ENCODE data around the gene CHST13. TPM values are rescaled to one million over a fixed set of nuclear protein-coding genes. Genes with fewer than 3 reads are reported as not detected.

The CHST13 gene
- total RNA-seq, 1 experiment from 2014 or later, result 0.52 TPM

- H3K27ac ChIP-seq, result no peak overlapping the region
- intact Hi-C loops (cut with micrococcal nuclease; ENCODE audit: unreplicated experiment), result no loop called here
- H3K27me3 ChIP-seq (ENCODE audit: insufficient read depth, low read depth), result no peaks in the 10 kb centered on the region
- no peak overlapping the region for H3K4me3 ChIP-seq
- no peak overlapping the region for H3K4me2 ChIP-seq
- no TSS peak for BruUV-seq (replicated peaks)
- DNase-seq, result no peak
- no peaks in the 10 kb centered on the region for H3K9me2 ChIP-seq (ENCODE audit: insufficient read depth)
- POLR2A ChIA-PET (ENCODE audit: unreplicated experiment), result no interaction called here
- H3K4me1 ChIP-seq (replicated peaks; ENCODE audit: insufficient read depth), result no peaks in the 10 kb centered on the region
- H3F3A ChIP-seq (ENCODE audit: insufficient read depth, low read depth), result peaks cover 11% of the 10 kb centered on the region; the same call in 1 of the 2 replicates
- no peak overlapping the region for H2AFZ ChIP-seq
- no peaks in the 10 kb centered on the region for H4K20me1 ChIP-seq (ENCODE audit: insufficient read depth)
- no peaks in the 10 kb centered on the region for H3K36me3 ChIP-seq (ENCODE audit: low read depth)
- H3K79me2 ChIP-seq (ENCODE audit: low read depth), result no peaks in the 10 kb centered on the region
- H3K9me3 ChIP-seq (ENCODE audit: insufficient read depth, low read depth), result no peaks in the 10 kb centered on the region; the same call in 1 of the 2 replicates
- TF ChIP-seq EZH2 (IDR thresholded peaks at IDR 0.05; ENCODE audit: low read depth) (no peak), CTCF (conservative IDR thresholded peaks at IDR 0.05) (no peak)
- CTCF ChIA-PET, result no interaction called here
Observed at GRCh38 chr3:126498461-126498860, 25.5 kb upstream of the CHST13 start.

- POLR2A ChIA-PET (ENCODE audit: unreplicated experiment), result no interaction called here
- intact Hi-C loops (cut with micrococcal nuclease; ENCODE audit: unreplicated experiment), result no loop called here
- no peaks in the 10 kb centered on the region for H3K36me3 ChIP-seq (ENCODE audit: low read depth)
- H3K9me3 ChIP-seq (ENCODE audit: insufficient read depth, low read depth), result no peaks in the 10 kb centered on the region; the same call in 1 of the 2 replicates
- no peak for DNase-seq
- CTCF ChIA-PET, result no interaction called here
- no peak overlapping the region for H3K27ac ChIP-seq
- H3K4me3 ChIP-seq, result no peak overlapping the region
- peaks cover 11% of the 10 kb centered on the region; the same call in 1 of the 2 replicates for H3F3A ChIP-seq (ENCODE audit: insufficient read depth, low read depth)
- H3K4me1 ChIP-seq (replicated peaks; ENCODE audit: insufficient read depth), result no peaks in the 10 kb centered on the region
- no peak for TF ChIP-seq CTCF (conservative IDR thresholded peaks at IDR 0.05)
- TF ChIP-seq EZH2 (IDR thresholded peaks at IDR 0.05; ENCODE audit: low read depth), result no peak
- BruUV-seq (replicated peaks), result no TSS peak
- H3K4me2 ChIP-seq, result no peak overlapping the region
- H4K20me1 ChIP-seq (ENCODE audit: insufficient read depth), result no peaks in the 10 kb centered on the region
- H2AFZ ChIP-seq, result no peak overlapping the region
- peaks cover 2% of the 10 kb centered on the region; the same call in 1 of the 2 replicates for H3K27me3 ChIP-seq (ENCODE audit: insufficient read depth, low read depth)
- no peaks in the 10 kb centered on the region for H3K79me2 ChIP-seq (ENCODE audit: low read depth)
- H3K9me2 ChIP-seq (ENCODE audit: insufficient read depth), result no peaks in the 10 kb centered on the region
Observed at GRCh38 chr3:126498929-126499328, 25.0 kb upstream of the CHST13 start.

DNA sequence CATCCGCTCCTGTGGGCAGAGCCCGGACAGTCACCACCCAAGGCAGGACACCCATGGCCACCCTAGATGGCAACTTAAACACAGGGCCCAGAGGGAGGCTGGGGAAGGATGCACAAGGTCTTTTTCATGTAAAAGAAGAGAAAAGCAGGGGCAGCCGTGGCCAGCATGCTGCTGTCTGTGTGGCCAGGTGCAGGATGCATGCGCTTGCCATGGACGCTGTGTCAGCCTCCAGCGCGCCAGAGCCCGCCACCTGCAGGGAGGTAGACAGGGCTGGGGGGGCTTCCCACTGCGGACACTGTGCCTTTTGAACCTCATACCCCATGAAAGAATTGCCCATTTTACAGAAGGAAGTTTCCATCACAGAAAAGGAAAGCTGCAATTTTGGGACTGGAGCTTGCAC is 24.6 kb upstream of the CHST13 start:
- Histone ChIP-seq H3K4me2 (no peak overlapping the region), H3K4me3 (no peak overlapping the region), H4K20me1 (ENCODE audit: insufficient read depth) (no peaks in the 10 kb centered on the region), H3K79me2 (ENCODE audit: low read depth) (no peaks in the 10 kb centered on the region), H3K27ac (no peak overlapping the region), H3K4me1 (replicated peaks; ENCODE audit: insufficient read depth) (no peaks in the 10 kb centered on the region), H2AFZ (no peak overlapping the region), H3K9me3 (ENCODE audit: insufficient read depth, low read depth) (no peaks in the 10 kb centered on the region; the same call in 1 of the 2 replicates), H3K36me3 (ENCODE audit: low read depth) (no peaks in the 10 kb centered on the region), H3K27me3 (ENCODE audit: insufficient read depth, low read depth) (peaks cover 7% of the 10 kb centered on the region; the same call in 1 of the 2 replicates), H3F3A (ENCODE audit: insufficient read depth, low read depth) (peaks cover 11% of the 10 kb centered on the region; the same call in 1 of the 2 replicates), H3K9me2 (ENCODE audit: insufficient read depth) (no peaks in the 10 kb centered on the region)
- CTCF ChIA-PET, result no interaction called here
- TF ChIP-seq EZH2 (IDR thresholded peaks at IDR 0.05; ENCODE audit: low read depth) (no peak), CTCF (conservative IDR thresholded peaks at IDR 0.05) (no peak)
- no TSS peak for BruUV-seq (replicated peaks)
- intact Hi-C loops (cut with micrococcal nuclease; ENCODE audit: unreplicated experiment), result no loop called here
- no peak for DNase-seq
- POLR2A ChIA-PET (ENCODE audit: unreplicated experiment), result no interaction called here

All from PC-9 (cell line).